HG02798 (cell line): ENCODE data around the gene TTLL10.

Experiments used
- ATAC-seq: cut with Tn5 transposase; IDR thresholded peaks from one replicate; pipeline ENCODE4 v1.9.1; 2021; ENCODE audit warnings: mild to moderate bottlenecking; ENCODE audit not compliant: unreplicated experiment, poor library complexity

The TTLL10 gene

DNA sequence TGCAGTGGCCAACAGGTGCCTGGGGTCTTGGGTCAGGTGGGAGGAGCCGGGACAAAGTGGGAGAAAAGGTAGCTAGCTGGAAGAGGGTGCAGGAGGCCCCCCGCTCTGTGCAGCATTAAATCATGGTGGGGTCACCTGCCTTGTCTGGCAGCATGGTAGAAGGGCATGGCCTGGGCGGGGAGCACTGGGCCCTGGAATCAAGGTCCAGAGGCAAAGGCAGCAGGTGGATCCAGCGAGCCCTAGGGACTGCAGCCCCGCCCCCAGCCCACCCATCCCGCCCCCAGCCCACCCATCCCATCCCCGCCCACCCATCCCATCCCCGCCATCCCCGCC lies 16.7 kb upstream of the TTLL10 start:
- no peak for ATAC-seq

GRCh38 chr1:1157426-1157913 lies 16.2 kb upstream of the TTLL10 start:
- peak; percentile 52 for ATAC-seq

DNA sequence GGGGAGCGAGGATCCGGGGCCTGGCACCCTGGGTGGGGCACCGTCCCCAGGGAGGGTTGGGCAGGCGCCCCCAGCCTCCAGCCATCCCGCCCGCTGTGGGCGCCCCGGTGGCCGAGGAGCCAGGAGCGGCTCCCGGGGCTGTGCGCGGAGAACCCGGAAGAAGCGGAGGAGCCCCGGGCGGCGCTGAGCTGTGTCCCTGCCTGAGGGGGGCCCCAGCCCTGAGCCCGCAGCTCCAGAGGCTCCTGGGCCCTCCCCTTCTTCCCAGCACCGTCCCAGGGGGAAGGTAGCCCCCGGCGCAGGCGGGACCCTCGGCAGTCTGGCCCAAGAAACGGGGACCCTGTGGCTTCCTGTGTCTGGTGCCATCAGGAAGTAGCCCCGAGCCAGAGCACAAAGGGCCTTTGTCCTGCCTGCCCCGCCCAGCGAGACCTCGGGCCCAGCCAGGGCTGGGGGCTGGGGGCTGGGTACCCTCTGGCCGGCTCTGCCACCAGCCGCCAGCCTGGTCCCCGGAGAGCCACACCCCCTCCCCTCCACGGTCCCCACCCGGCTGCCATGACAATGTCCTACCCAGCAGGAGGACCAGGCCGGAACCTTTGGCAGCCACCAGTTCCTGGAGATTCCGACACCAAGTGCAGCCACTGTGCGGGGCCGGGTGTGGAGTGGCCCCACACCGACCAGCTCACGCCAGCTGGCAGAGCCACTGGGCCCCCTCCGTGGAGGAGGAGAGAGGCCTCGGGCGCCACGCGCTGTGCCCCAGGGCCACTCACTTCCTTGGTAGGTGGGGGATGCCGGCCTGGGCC lies 15.6 kb upstream of the TTLL10 start:
- ATAC-seq, result peak; percentile 40

DNA sequence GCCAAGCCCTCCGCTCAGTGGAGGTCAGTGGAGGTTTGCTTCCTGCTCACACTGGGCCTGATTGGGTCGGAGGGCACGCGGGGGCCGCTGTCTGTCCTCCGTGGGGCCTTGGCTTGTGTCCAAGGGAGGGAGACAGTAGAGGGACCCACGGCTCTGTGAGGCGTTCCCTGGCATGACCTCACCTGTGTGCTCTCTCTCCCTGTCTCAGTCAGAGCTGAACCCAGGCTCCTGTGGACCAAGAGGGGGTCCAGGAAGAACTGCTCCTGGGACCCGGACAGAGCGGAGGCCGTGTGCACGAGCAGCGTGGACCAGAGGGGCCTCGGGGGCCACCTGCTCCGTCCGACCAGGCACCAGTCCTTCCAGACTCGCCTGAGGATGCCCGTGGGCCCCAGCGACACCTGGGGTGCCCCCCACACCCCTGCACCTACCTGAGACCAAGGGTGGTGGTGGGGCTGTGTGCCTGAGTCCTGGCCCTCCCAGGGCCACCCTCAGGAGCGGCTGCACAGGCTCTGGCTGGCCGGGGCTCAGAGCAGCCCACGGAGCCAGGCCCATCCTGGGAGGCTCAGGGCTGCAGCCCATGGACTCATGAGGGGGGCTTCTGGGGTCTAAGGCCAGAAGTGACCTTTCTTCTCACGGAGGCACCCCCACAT lies 13.3 kb upstream of the TTLL10 start:
- ATAC-seq, result no peak

- ATAC-seq, result no peak
Observed at GRCh38 chr1:1161078-1161682, 12.5 kb upstream of the TTLL10 start.

DNA sequence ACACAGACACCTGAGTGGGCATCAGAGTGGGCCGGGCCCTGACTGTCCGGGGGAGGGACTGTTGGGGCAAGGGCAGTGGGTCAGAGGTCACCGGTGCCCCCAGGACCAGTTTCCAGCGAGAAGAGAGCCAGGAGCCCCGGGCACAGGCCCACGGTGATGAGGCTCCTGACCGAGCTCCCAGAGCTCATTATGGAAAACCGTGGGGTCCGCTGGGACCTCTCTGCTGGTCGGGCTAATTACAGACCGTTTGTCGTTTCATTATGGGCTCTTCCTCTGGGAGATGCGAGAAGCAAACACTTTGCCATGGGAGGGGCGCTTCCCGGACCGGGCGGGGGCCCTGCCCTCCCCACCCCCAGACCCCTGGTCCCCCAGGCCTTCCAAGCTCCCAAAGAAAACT lies 12.0 kb upstream of the TTLL10 start:
- no peak for ATAC-seq

DNA sequence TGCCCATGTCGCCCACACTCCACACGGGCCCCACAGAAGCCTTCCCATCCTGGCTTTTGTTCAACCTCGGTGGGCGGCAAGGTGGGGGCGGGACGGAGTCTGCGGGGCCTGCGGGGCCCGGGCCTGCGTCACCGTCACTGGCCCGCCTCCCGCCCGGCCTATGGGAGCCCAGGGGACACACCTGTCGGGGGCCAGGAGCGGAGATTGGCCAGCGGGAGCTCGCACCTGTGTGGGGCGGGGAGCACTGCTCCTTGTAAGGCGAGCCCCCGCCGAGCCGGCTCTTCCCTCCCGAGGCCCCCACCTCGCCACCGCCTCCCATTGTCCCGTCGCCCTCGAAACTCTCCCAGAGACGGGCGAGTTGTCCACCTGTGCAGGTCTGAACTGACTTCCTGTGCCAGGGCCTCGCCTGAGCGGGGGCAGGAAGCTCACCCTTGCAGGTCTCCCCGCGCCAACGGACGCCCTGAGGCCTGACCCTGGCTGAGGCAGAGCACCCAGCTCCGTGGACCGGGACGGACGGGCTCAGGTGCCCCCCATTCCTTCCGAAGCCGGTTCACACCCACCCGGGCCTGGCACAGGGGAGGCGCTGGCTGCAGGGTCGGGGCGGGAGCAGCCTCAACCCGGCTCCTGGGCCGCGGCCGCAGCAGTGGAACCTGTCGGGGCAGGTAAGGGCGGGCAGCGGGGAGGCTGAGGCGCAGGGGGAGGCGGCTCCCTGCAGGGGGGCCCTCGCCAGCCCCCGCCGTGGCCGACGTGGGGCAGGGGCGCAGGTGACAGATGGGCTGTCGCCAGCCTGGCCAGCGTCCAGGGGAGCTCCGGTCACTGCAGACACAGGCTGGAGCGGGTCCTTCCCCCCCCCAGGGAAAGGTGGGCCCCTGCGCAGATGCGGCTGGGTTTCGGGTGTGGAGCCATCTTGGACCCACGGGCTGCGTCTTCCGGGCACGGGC lies 10.8 kb upstream of the TTLL10 start:
- ATAC-seq, result no peak

DNA sequence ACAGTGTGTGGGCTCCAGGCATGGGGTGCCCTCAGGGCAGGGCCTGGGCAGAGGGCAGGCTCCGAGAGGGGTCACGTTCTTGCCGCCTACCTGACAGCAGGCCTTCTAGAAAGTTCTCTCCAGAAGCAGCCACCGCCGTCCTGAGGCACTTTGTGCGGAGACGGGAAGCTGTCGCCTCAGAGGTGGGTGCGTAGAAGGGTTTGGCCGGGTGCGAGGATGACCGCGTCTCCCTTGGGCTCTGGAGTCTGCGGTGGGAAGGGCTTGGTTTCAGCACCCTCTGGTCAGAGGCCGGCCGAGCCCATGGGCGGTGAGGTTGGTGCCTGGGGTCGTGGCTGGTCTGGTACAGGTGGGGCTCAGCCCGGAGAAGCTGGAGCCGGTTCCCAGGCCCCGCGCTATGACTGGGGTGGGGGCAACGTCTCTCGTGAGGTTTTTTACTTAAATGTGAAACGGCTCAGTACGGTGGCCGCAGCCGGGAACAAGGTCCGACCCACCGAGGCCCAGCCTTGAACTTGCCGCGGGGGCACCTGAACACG lies 10.1 kb upstream of the TTLL10 start:
- no peak for ATAC-seq

GRCh38 chr1:1164361-1164700 lies 9.3 kb upstream of the TTLL10 start:
- ATAC-seq, result no peak

DNA sequence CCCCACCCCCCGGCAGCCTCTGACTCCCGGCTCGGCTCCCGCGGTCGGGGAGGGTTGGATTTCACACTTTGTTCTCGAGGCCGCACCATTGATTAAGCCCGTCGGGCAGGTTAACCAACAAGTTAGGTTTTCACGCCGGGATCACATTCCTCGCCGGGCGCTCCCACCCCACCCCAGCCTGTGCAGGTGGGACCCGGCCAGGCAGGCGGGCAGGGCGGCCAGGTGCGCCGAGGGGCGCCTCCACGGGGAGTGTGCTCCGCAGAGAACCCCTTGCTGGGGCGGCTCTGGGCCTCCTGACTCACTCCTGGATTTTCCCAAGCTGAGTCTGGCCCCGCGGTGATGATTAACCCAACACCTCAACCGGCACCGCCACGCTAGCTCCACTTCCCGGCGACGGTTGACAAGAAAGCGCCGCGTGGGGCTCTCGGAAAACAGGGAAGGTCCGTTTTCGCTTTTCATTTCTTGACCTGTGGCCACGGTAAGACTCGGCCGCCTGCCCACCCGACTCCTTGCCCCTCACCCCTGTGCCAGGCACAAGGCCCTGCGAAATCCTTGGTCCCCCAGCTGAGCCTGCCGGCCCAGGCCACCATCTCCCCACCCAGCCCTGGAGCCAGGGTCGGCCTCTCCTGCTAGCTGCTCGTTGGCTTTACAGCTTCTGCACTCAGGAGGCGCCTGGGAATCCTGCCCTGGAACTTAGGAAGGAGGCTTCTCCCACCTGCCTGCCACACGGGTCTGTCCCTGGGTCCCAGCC lies 8.8 kb upstream of the TTLL10 start:
- no peak for ATAC-seq

GRCh38 chr1:1165485-1165884 lies 8.2 kb upstream of the TTLL10 start:
- no peak for ATAC-seq

DNA sequence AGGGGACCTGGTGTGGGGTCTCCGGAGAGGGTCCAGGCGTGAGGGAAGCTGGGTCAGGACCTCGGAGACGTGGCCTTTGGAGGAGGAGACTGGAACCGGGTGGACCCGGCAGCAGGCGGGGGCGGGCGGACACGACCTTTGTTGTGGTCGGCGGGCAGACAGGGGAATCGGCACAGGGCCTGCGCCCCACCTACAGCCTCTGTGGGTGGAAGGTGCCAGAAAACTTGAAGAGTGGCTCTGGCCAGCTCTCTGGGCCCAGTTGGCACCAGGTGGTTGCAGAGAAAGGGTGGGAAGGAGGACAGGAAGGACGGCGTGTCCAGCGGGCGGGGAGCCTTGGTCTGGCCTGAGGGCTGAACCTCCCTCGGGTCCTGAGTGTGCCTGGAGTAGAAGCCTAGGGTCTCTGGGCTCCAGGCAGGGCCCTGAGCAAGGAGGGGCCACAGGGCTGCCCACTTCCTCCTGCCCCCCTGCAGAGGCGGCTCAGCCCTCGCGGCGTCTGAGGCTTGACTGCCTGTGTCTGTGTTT lies 7.7 kb upstream of the TTLL10 start:
- no peak for ATAC-seq

GRCh38 chr1:1166642-1167397 lies 6.9 kb upstream of the TTLL10 start:
- ATAC-seq, result no peak

GRCh38 chr1:1167398-1167821 lies 6.3 kb upstream of the TTLL10 start:
- no peak for ATAC-seq

- ATAC-seq, result no peak
Observed at GRCh38 chr1:1167841-1168450, 5.7 kb upstream of the TTLL10 start.

DNA sequence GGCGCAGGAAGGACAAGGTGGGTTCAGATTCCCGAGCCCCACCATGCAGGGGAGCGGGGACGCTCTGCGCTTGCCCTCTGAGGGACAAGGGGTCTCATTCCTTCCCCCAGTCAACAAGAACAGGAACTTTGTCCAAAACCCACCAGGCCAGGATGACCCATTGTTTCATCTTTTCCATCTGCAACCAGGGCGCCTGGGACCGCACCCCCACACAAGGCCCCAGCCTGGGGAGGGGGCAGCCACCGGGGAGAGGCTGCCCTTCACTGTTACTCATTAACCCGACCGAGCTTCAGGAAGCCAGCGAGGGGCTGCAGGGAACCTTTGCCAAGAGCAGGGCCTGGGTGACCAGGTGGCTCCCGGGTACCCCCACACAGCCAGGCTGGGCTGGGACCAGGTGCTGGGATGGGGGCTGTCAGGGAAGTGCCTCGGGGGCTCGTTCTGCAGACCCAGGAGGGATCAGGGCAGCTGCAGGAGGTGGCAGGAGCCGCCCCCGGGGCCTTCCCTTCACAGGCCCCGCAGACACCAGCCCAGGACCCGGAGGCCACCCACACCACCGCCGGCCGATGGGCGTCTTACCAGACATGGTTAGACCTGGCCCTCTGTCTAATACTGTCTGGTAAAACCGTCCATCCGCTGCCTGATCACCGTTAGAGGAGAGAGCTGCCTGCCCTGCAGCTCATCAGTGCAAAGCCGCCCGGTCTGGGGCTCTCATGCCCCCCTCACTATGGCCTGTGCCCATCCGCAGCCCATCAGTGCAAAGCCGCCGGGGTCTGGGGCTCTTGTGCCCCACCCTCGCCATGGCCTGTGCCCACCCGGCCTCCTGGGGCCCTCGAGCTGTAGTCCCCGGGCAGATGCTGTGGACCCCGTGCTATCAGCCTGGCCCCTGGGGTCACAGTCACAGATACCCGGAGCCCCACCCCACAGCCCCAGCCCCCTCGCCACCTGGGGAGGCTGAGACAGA lies 4.9 kb upstream of the TTLL10 start:
- ATAC-seq, result no peak
